SK-N-MC (cell line): ENCODE results near the gene USH2A.

Experiments used
- EZH2 ChIP-seq: fragments of 200-600 bp; sonication (generic); IDR thresholded peaks from one replicate; pipeline ENCODE4 v1.6.1; 2017; ENCODE audit warnings: antibody characterized with exemption
- FOXP2 ChIP-seq: optimal IDR thresholded peaks from 2 replicates; pipeline ENCODE3; 2011; ENCODE audit warnings: mild to moderate bottlenecking, moderate library complexity; ENCODE audit not compliant: insufficient read depth; ENCODE audit errors: extremely low read length, control extremely low read depth
- POLR2AphosphoS5 ChIP-seq: IDR thresholded peaks from 2 replicates; pipeline ENCODE4 v1.6.1; 2012; ENCODE audit warnings: mild to moderate bottlenecking, low read depth, low read length, borderline replicate concordance

DNA sequence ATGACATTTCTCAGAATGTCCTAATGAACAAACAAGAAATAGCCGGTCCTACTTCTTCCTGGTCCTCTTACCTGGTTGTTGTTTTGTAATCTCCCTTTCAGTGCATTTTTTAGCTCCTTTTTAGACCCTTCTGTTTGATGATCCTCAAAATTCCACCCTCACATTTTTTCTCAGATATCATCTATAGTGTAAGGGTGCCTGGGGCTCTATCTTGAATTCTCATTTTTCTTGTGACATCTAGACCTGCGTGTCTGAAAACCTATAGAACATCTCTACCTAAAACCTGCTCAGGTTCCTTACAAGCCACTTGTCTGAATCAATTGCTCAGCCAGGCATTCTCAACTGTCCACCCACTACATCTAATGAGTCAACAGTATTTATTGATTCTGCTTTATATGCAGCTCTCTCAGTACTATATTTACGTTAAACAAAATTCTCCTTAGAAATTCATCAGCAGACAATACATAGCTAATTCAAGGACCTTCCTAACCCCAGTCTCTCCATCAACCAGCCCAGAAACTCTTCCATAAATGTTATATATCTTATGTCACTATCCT, 36.5 kb upstream of the USH2A start:
- no peak for TF ChIP-seq EZH2
- no peak for TF ChIP-seq FOXP2
- TF ChIP-seq POLR2AphosphoS5, result no peak
